Measurements from ENCODE around the gene PRRC2C.

PRRC2C gene

GRCh38 chr1:171641076-171641864 lies 155.9 kb downstream of the PRRC2C start:
- no peak for DNase-seq

DNA sequence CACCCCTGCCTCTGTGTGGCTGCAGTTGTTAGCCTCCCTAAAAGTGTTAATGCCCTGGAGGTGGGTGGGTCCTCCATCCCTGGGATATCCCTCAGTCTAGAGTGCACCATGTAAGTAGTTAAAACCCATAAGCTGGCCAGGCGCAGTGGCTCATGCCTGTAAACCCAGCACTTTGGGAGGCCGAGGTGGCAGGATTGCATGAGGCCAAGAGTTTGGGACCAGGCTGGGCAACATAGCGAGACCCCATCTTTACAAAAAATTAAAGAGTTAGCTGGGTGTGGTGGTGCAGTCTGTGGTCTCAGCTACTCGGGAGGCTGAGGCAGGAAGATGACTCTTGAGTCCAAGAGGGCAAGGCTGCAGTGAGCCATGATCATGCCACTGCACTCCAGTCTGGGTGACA lies 156.9 kb downstream of the PRRC2C start:
- DNase-seq = no peak
